Left ventricle myocardium inferior (tissue), 1 donor: ENCODE measurements around the gene PCNX2. TPM values are rescaled to one million over a fixed set of nuclear protein-coding genes. Genes with fewer than 3 reads are reported as not detected.
A peak's percentile ranks its signal among the peaks of the same experiment; 100 is the strongest.

ENCODE experiments used
- DNase-seq: peaks from one replicate; pipeline ENCODE4 v3.0.0-alpha.2; 2020
- H3K27ac ChIP-seq: fragments of 200-600 bp; replicated peaks from 2 replicates; pipeline ENCODE4 v1.8.0; 2021
- H3K27me3 ChIP-seq: fragments of 200-600 bp; 2 replicates; pipeline ENCODE4 v1.8.0; 2021; ENCODE audit warnings: low read depth
- H3K36me3 ChIP-seq: fragments of 200-600 bp; 2 replicates; pipeline ENCODE4 v1.8.0; 2021
- H3K4me1 ChIP-seq: fragments of 200-600 bp; 2 replicates; pipeline ENCODE4 v1.8.0; 2021
- H3K4me3 ChIP-seq: fragments of 200-600 bp; 2 replicates; pipeline ENCODE4 v1.8.0; 2021; ENCODE audit warnings: mild to moderate bottlenecking, moderate library complexity
- H3K9me3 ChIP-seq: fragments of 200-600 bp; replicated peaks from 2 replicates; pipeline ENCODE4 v1.8.0; 2021
- CTCF ChIP-seq: fragments of 200-600 bp; IDR thresholded peaks from 2 replicates; pipeline ENCODE4 v1.8.0; 2021; ENCODE audit warnings: antibody characterized with exemption, mild to moderate bottlenecking, borderline replicate concordance
- intact Hi-C: fragments of 100-400 bp; cut with micrococcal nuclease; formaldehyde crosslinking; loops from one replicate; pipeline ENCODE4 v1.11.0; 2022
- total RNA-seq: library from RNA; stranded (reverse); fragmentation: NEBNext Ultra II Directional; extraction: Animal tissue kit (Norgen Biotek cat#: 25700); gene quantifications from one replicate; pipeline ENCODE4 v1.2.1, GENCODE V29; 2021
- donor health status: DM: no; HTN: yes; CAD: no; lungs with severe emphysema.

Gene PCNX2
- total RNA-seq, 1 donor from 2014 or later: 0.82 TPM

GRCh38 chr1:233333086-233333485, 37.6 kb upstream of the PCNX2 start:
- H3K27me3 ChIP-seq: peaks cover 88% of the 10 kb centered on the region
- no peak for TF ChIP-seq CTCF
- intact Hi-C loops: no loop called here

DNA sequence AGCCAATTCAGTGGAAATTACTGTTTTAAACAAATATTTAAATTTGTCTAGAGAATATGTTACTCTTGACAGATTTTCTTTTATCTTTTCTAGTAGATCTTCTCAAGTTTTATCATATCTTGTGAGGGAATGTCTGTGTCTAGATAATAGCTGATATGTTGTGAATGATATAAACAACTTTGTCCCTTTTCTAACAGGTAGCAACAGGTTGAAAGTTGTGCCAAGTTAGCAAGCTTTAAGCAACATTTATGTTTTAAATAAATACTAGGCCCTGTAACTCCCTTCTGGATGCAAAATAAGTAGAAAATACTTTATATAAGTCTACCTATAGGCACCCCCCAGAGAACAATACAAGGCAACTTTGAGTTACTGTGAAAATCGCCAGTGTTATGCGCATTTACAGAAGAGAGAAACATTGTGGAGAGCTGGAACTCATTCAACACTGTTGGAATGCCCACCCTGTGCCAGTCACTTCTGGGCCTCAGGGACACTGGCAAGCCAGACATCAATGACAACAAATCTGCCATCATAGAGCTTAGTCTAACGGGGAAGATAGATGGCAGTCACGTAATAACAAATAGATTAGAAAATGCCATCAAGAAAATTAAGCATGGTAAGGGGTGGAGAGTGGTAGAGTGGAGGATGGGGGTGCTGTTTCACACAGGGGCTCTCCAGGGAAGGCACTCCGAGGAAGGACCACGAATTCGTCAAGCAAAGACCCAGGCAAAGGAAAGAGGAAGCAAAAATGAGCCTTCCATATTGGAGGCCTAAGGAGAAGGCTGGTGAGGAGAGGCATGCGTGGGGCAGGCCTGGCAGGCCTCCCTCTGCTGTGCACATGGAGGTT, 36.4 kb upstream of the PCNX2 start:
- Histone ChIP-seq H3K4me3 (no peak overlapping the region), H3K36me3 (no peaks in the 10 kb centered on the region), H3K27ac (no peak overlapping the region), H3K4me1 (peaks cover 18% of the 10 kb centered on the region), H3K9me3 (no peaks in the 10 kb centered on the region), H3K27me3 (peaks cover 83% of the 10 kb centered on the region)
- intact Hi-C loops: no loop called here
- no peak for TF ChIP-seq CTCF
- DNase-seq: no peak

More at GRCh38 chr1:233333086-233333485, 37.6 kb upstream of the PCNX2 start:
- Histone ChIP-seq H3K9me3 (no peaks in the 10 kb centered on the region), H3K4me3 (no peak overlapping the region), H3K36me3 (no peaks in the 10 kb centered on the region), H3K27ac (no peak overlapping the region), H3K4me1 (peaks cover 9% of the 10 kb centered on the region)
- no peak for DNase-seq

GRCh38 chr1:233328142-233328921, 32.8 kb upstream of the PCNX2 start:
- H3K27ac ChIP-seq: no peak overlapping the region
- peaks cover 55% of the 10 kb centered on the region for H3K27me3 ChIP-seq
- TF ChIP-seq CTCF: no peak

GRCh38 chr1:233327651-233328141, 32.2 kb upstream of the PCNX2 start, which contains the start of gene MAP3K21:
TSS of gene MAP3K21 (plus strand) at chr1:233327724. CDS start at chr1:233328029, 305 bp downstream.
- no peak within 1 kb of the TSS for H3K27ac ChIP-seq
- peak within 1 kb of the TSS; percentile 75 for H3K4me3 ChIP-seq
- no peaks in the 10 kb centered on the region for H3K36me3 ChIP-seq
- intact Hi-C loops: no loop called here
- no peaks in the 10 kb centered on the region for H3K9me3 ChIP-seq
- DNase-seq: no peak
- peaks cover 20% of the 10 kb centered on the region for H3K4me1 ChIP-seq
- peaks cover 49% of the 10 kb centered on the region for H3K27me3 ChIP-seq
- no peak for TF ChIP-seq CTCF

More at GRCh38 chr1:233328142-233328921, 32.8 kb upstream of the PCNX2 start:
- no peaks in the 10 kb centered on the region for H3K36me3 ChIP-seq
- peaks cover 20% of the 10 kb centered on the region for H3K4me1 ChIP-seq
- H3K9me3 ChIP-seq: no peaks in the 10 kb centered on the region
- peak overlapping the region; percentile 75 for H3K4me3 ChIP-seq
- intact Hi-C loops: no loop called here
- DNase-seq: no peak

GRCh38 chr1:233326811-233327650, 31.5 kb upstream of the PCNX2 start:
- peak overlapping the region; percentile 75 for H3K4me3 ChIP-seq
- no peak for TF ChIP-seq CTCF
- H3K27me3 ChIP-seq: peaks cover 50% of the 10 kb centered on the region

More at GRCh38 chr1:233326811-233327650, 31.5 kb upstream of the PCNX2 start:
- Histone ChIP-seq H3K27ac (no peak overlapping the region), H3K36me3 (no peaks in the 10 kb centered on the region), H3K9me3 (no peaks in the 10 kb centered on the region), H3K4me1 (peaks cover 20% of the 10 kb centered on the region)
- intact Hi-C loops: no loop called here
- peak; percentile 75 for DNase-seq
